HepG2 (cell line): ENCODE results near the gene AJUBA. TPM values are rescaled to one million over a fixed set of nuclear protein-coding genes. Genes with fewer than 3 reads are reported as not detected.

Experiments
- ATAD3A ChIP-seq: sonication (generic); formaldehyde crosslinking; IDR thresholded peaks from 2 replicates; pipeline ENCODE4 v1.4.0; 2020; ENCODE audit warnings: missing genetic modification reagents
- ATF7 ChIP-seq, 2 experiments: fragments of 450-650 bp in 1 of 2; sonication (generic) in 1 of 2; formaldehyde crosslinking in 1 of 2; IDR thresholded peaks; 2 replicates each; pipeline versions ENCODE4 v1.4.0 to v1.6.1; 2016 to 2020; ENCODE audit warnings: antibody characterized with exemption in 1 of 2, mild to moderate bottlenecking in 1 of 2, missing genetic modification reagents in 1 of 2
- BATF2 ChIP-seq: sonication (generic); formaldehyde crosslinking; IDR thresholded peaks from 2 replicates; pipeline ENCODE4 v1.8.0; 2022; ENCODE audit warnings: mild to moderate bottlenecking, missing genetic modification reagents, moderate library complexity
- CSRNP1 ChIP-seq: sonication (generic); formaldehyde crosslinking; IDR thresholded peaks from 2 replicates; pipeline ENCODE4 v1.8.1; 2023; ENCODE audit warnings: mild to moderate bottlenecking, missing genetic modification reagents
- HMGXB4 ChIP-seq, 2 experiments: sonication (generic) in 1 of 2; formaldehyde crosslinking in 1 of 2; IDR thresholded peaks; 2 replicates each; pipeline versions ENCODE4 v1.4.0 to v1.6.1; 2018 to 2020; ENCODE audit warnings: missing genetic modification reagents in 2 of 2, borderline replicate concordance in 1 of 2, low read depth in 1 of 2, mild to moderate bottlenecking in 1 of 2, missing biosample characterization in 1 of 2
- HNF4G ChIP-seq, 2 experiments: sonication (generic) in 1 of 2; formaldehyde crosslinking in 1 of 2; IDR thresholded peaks; 2 replicates each; pipeline versions ENCODE4 v1.4.0 to v1.6.1; 2011 to 2020; ENCODE audit warnings: borderline replicate concordance in 2 of 2, low read depth in 2 of 2, mild to moderate bottlenecking in 2 of 2, low read length in 1 of 2, missing genetic modification reagents in 1 of 2, moderate library complexity in 1 of 2
- HOXA7 ChIP-seq: sonication (generic); formaldehyde crosslinking; IDR thresholded peaks from 2 replicates; pipeline ENCODE4 v1.8.1; 2022; ENCODE audit warnings: mild to moderate bottlenecking, missing genetic modification reagents, moderate library complexity
- KMT2A ChIP-seq: sonication (generic); formaldehyde crosslinking; IDR thresholded peaks from 2 replicates; pipeline ENCODE4 v1.4.0; 2020; ENCODE audit warnings: missing genetic modification reagents
- MAZ ChIP-seq, 2 experiments: sonication (generic) in 1 of 2; formaldehyde crosslinking in 1 of 2; IDR thresholded peaks; 2 replicates each; pipeline versions ENCODE4 v1.5.0 to v1.6.1; 2012 to 2020; ENCODE audit warnings: low read depth in 2 of 2, mild to moderate bottlenecking in 2 of 2, borderline replicate concordance in 1 of 2, improper control_type of control experiment in 1 of 2, low read length in 1 of 2, missing genetic modification reagents in 1 of 2, moderate library complexity in 1 of 2
- MLLT10 ChIP-seq: sonication (generic); formaldehyde crosslinking; IDR thresholded peaks from 2 replicates; pipeline ENCODE4 v1.4.0; 2020; ENCODE audit warnings: missing genetic modification reagents
- TP53 ChIP-seq: sonication (generic); formaldehyde crosslinking; conservative IDR thresholded peaks from 2 replicates; pipeline ENCODE4 v1.4.0; 2020; ENCODE audit warnings: missing genetic modification reagents
- ZBTB2 ChIP-seq: sonication (generic); formaldehyde crosslinking; IDR thresholded peaks from 2 replicates; pipeline ENCODE4 v1.8.0; 2022; ENCODE audit warnings: low read depth, missing genetic modification reagents
- ZBTB46 ChIP-seq: sonication (generic); formaldehyde crosslinking; IDR thresholded peaks from 2 replicates; pipeline ENCODE4 v1.4.0; 2020; ENCODE audit warnings: mild to moderate bottlenecking, missing genetic modification reagents, borderline replicate concordance
- ZFP41 ChIP-seq: sonication (generic); formaldehyde crosslinking; IDR thresholded peaks from 2 replicates; pipeline ENCODE4 v1.4.0; 2020; ENCODE audit warnings: mild to moderate bottlenecking, missing genetic modification reagents, borderline replicate concordance
- ZNF124 ChIP-seq: sonication (generic); formaldehyde crosslinking; IDR thresholded peaks from 2 replicates; pipeline ENCODE4 v1.4.0; 2020; ENCODE audit warnings: missing genetic modification reagents
- ZNF251 ChIP-seq: sonication (generic); formaldehyde crosslinking; IDR thresholded peaks from 2 replicates; pipeline ENCODE4 v1.9.0; 2021; ENCODE audit warnings: mild to moderate bottlenecking, missing genetic modification reagents
- ZNF709 ChIP-seq: sonication (generic); formaldehyde crosslinking; IDR thresholded peaks from 2 replicates; pipeline ENCODE4 v1.5.0; 2020; ENCODE audit warnings: mild to moderate bottlenecking, missing genetic modification reagents
- ZSCAN9 ChIP-seq: IDR thresholded peaks from 2 replicates; pipeline ENCODE4 v1.6.1; 2016; ENCODE audit warnings: borderline replicate concordance
- polyA plus RNA-seq, 8 experiments: library from polyadenylated mRNA; depleted of rRNA in 3 of 8; stranded (reverse) in 7 of 8; unstranded in 1 of 8; fragments of >200 nt; fragmentation: Illumina TruSeq in 4 of 8; extraction: Trizol in 4 of 8; gene quantifications; 2 replicates each; pipeline versions ENCODE4 v1.2.1 to v1.2.3, GENCODE V29; 2011 to 2016; ENCODE audit warnings: low read depth in 4 of 8, missing spikeins in 1 of 8, mixed read lengths in 1 of 8; ENCODE audit not compliant: insufficient read depth in 1 of 8
- total RNA-seq, 5 experiments: library from RNA; depleted of rRNA; stranded (reverse); fragments of >200 nt; fragmentation: Illumina TruSeq; extraction: Trizol; gene quantifications; 2 replicates each; pipeline ENCODE4 v1.2.3, GENCODE V29; 2016; ENCODE audit warnings: low read depth in 1 of 5

The AJUBA gene
- total and polyA plus RNA-seq, 2 of the 13 experiments (the other 11 are each of a cell fraction or from before 2014, with no cell fraction given): 157 to 241 TPM

- TF ChIP-seq ATF7 (IDR thresholded peaks at IDR 0.05) (no peak), ATF7 (CRISPR knock-in tag; IDR thresholded peaks at IDR 0.05) (peak; percentile 88; the same call in 1 of the 2 replicates), ZNF709 (CRISPR knock-in tag) (peak; percentile 100), ZFP41 (CRISPR knock-in tag) (peak; percentile 98), ZNF251 (0 out of 2 replicates have a peak, but pooled peaks have one; percentile 25), MLLT10 (CRISPR knock-in tag) (peak; percentile 92), ATAD3A (CRISPR knock-in tag) (peak; percentile 95), ZSCAN9 (CRISPR knock-in tag) (peak; percentile 95), HMGXB4 (CRISPR knock-in tag; IDR thresholded peaks at IDR 0.05; ENCODE audit: borderline replicate concordance in 1 of 2, low read depth in 1 of 2) (peak; percentile 99 to 100), HOXA7 (peak; percentile 91; the same call in 1 of the 2 replicates), ZNF124 (CRISPR knock-in tag) (peak; percentile 99), MAZ (IDR thresholded peaks at IDR 0.05; ENCODE audit: borderline replicate concordance, low read depth, low read length) (peak; percentile 97), MAZ (CRISPR knock-in tag; IDR thresholded peaks at IDR 0.05; ENCODE audit: low read depth) (peak; percentile 97), CSRNP1 (CRISPR knock-in tag) (peak; percentile 100), ZBTB2 (CRISPR knock-in tag) (peak; percentile 98), KMT2A (CRISPR knock-in tag) (peak; percentile 99), ZBTB46 (CRISPR knock-in tag) (no peak; the same call in 1 of the 2 replicates), HNF4G (IDR thresholded peaks at IDR 0.05; ENCODE audit: borderline replicate concordance, low read depth, low read length) (peak; percentile 50; the same call in 1 of the 2 replicates), HNF4G (CRISPR knock-in tag; IDR thresholded peaks at IDR 0.05; ENCODE audit: borderline replicate concordance, low read depth) (no peak; the same call in 1 of the 2 replicates), TP53 (CRISPR knock-in tag) (peak; percentile 92; the same call in 1 of the 2 replicates), BATF2 (CRISPR knock-in tag) (peak; percentile 99)
These were observed 24.4 kb upstream of the AJUBA start (continued) for GRCh38 chr14:23006544-23007419.
